HCT116 (cell line): ENCODE data around the gene SIN3A. TPM values are rescaled to one million over a fixed set of nuclear protein-coding genes. Genes with fewer than 3 reads are reported as not detected.

Experiments used
- ATAC-seq: fragments of 200-7000 bp; cut with Tn5 transposase; 2 replicates; pipeline ENCODE4 v1.9.1; 2020; ENCODE audit warnings: mild to moderate bottlenecking, moderate library complexity
- BruUV-seq: library from RNA; stranded (reverse); fragments of 400-500 nt; replicated peaks from 2 replicates; lab custom pipeline; 2021; lab: Mats Ljungman, UMichigan
- CTCF ChIA-PET: fragments of 300-600 bp; sonication (Branson Sonifier 250); formaldehyde crosslinking; loops from one replicate; lab custom pipeline; 2021; ENCODE audit warnings: antibody characterized with exemption; lab: Charles Lee
- POLR2A ChIA-PET: fragments of 300-600, 350-600 bp; sonication (Branson Sonifier 250); formaldehyde crosslinking; loops from one replicate; lab custom pipeline; 2021; ENCODE audit warnings: antibody characterized with exemption; lab: Charles Lee
- RAD21 ChIA-PET, 2 experiments: fragments of 300-600 bp; sonication (Branson Sonifier 250); formaldehyde crosslinking; loops; one replicate each; lab custom pipeline; 2023; ENCODE audit warnings: low total read pairs in 2 of 2; ENCODE audit not compliant: uncharacterized antibody in 2 of 2, unreplicated experiment in 2 of 2, low non-redundant PET in 1 of 2; lab: Charles Lee
- DNase-seq: peaks from one replicate; pipeline ENCODE4 v3.0.0-alpha.2; 2010; ENCODE audit warnings: low read depth, low spot score
- H2AFZ ChIP-seq: fragments of 200-600 bp; shearing (Covaris generic), sonication (generic); 2 replicates; pipeline ENCODE4 v1.6.1; 2017; ENCODE audit warnings: low read depth, mixed run types, mixed read lengths, antibody characterized with exemption, low read length; ENCODE audit not compliant: poor library complexity, severe bottlenecking
- H3K27ac ChIP-seq: 2 replicates; pipeline ENCODE4 v1.5.1; 2012; ENCODE audit warnings: low read depth, low read length
- H3K27me3 ChIP-seq: fragments of 200-600 bp; sonication (generic); 2 replicates; pipeline ENCODE4 v1.6.1; 2016; ENCODE audit warnings: mixed run types, low read length, mixed read lengths; ENCODE audit not compliant: insufficient read depth
- H3K36me3 ChIP-seq, 2 experiments: fragments of 200-500 bp in 1 of 2; fragments of 200-600 bp in 1 of 2; sonication (Bioruptor generic) in 1 of 2; sonication (generic) in 1 of 2; 2 replicates each; pipeline versions ENCODE4 v1.5.1 to v1.6.1; 2014 to 2016; ENCODE audit warnings: low read length in 2 of 2, inconsistent platforms in 1 of 2, mixed read lengths in 1 of 2, mixed run types in 1 of 2; ENCODE audit not compliant: insufficient read depth in 2 of 2, control insufficient read depth in 1 of 2
- H3K4me1 ChIP-seq, 2 experiments: fragments of 200-600 bp in 1 of 2; sonication (generic) in 1 of 2; 2 replicates each; pipeline versions ENCODE4 v1.5.1 to v1.6.1; 2012 to 2017; ENCODE audit warnings: low read length in 2 of 2, inconsistent platforms in 1 of 2, mild to moderate bottlenecking in 1 of 2, mixed read lengths in 1 of 2, mixed run types in 1 of 2, moderate library complexity in 1 of 2; ENCODE audit not compliant: insufficient read depth in 2 of 2, control insufficient read depth in 1 of 2
- H3K4me2 ChIP-seq: fragments of 200-600 bp; sonication (generic); 2 replicates; pipeline ENCODE4 v1.6.1; 2017; ENCODE audit warnings: mixed run types, low read length, mixed read lengths
- H3K4me3 ChIP-seq, 2 experiments: fragments of 200-600 bp in 1 of 2; sonication (generic) in 1 of 2; replicated peaks in 1 of 2; 2 replicates each; pipeline ENCODE4 v1.5.1; 2011 to 2016; ENCODE audit warnings: low read length in 2 of 2, control low read depth in 1 of 2, low read depth in 1 of 2, mild to moderate bottlenecking in 1 of 2, mixed read lengths in 1 of 2, mixed run types in 1 of 2
- H3K79me2 ChIP-seq: fragments of 200-600 bp; sonication (generic); 2 replicates; pipeline ENCODE4 v1.6.1; 2017; ENCODE audit warnings: mild to moderate bottlenecking, mixed run types, low read length, moderate library complexity, mixed read lengths; ENCODE audit not compliant: insufficient read depth
- H3K9ac ChIP-seq: fragments of 200-600 bp; sonication (generic); 2 replicates; pipeline ENCODE4 v1.6.1; 2016; ENCODE audit warnings: low read length, mixed read lengths
- H3K9me2 ChIP-seq: fragments of 200-600 bp; sonication (generic), shearing (Covaris generic); 2 replicates; pipeline ENCODE4 v1.6.1; 2017; ENCODE audit warnings: mixed run types, mild to moderate bottlenecking, moderate library complexity; ENCODE audit not compliant: insufficient read depth
- H3K9me3 ChIP-seq, 2 experiments: fragments of 200-500 bp in 1 of 2; fragments of 200-600 bp in 1 of 2; sonication (Bioruptor generic) in 1 of 2; sonication (generic) in 1 of 2; 2 replicates each; pipeline ENCODE4 v1.6.1; 2014 to 2017; ENCODE audit warnings: low read length in 2 of 2, mixed read lengths in 2 of 2, inconsistent platforms in 1 of 2, low read depth in 1 of 2, mild to moderate bottlenecking in 1 of 2, mixed run types in 1 of 2, moderate library complexity in 1 of 2; ENCODE audit not compliant: control insufficient read depth in 1 of 2, insufficient read depth in 1 of 2
- H4K20me1 ChIP-seq: fragments of 200-600 bp; sonication (generic), shearing (Covaris generic); 2 replicates; pipeline ENCODE4 v1.6.1; 2017; ENCODE audit warnings: mixed run types, mild to moderate bottlenecking, moderate library complexity; ENCODE audit not compliant: insufficient read depth
- CBX3 ChIP-seq: IDR thresholded peaks from 2 replicates; pipeline ENCODE4 v1.6.1; 2012; ENCODE audit warnings: low read depth
- CTCF ChIP-seq, 3 experiments: fragments of 200-600 bp in 1 of 3; sonication (generic) in 1 of 3; IDR thresholded peaks in 2 of 3; conservative IDR thresholded peaks in 1 of 3; 2 replicates each; pipeline ENCODE4 v1.5.1; 2012 to 2017; ENCODE audit warnings: low read depth in 2 of 3, low read length in 2 of 3, antibody characterized with exemption in 1 of 3, borderline replicate concordance in 1 of 3, control low read depth in 1 of 3, mild to moderate bottlenecking in 1 of 3, mixed read lengths in 1 of 3, mixed run types in 1 of 3, moderate library complexity in 1 of 3; ENCODE audit not compliant: insufficient read depth in 1 of 3
- EGR1 ChIP-seq: IDR thresholded peaks from 2 replicates; pipeline ENCODE4 v1.6.1; 2012; ENCODE audit warnings: low read depth
- EZH2 ChIP-seq: fragments of 200-600 bp; sonication (generic); IDR thresholded peaks from 2 replicates; pipeline ENCODE4 v1.6.1; 2017; ENCODE audit warnings: antibody characterized with exemption, mixed run types
- EZH2phosphoT487 ChIP-seq: fragments of 200-600 bp; IDR thresholded peaks from 2 replicates; pipeline ENCODE4 v1.6.1; 2018; ENCODE audit warnings: antibody characterized with exemption, borderline replicate concordance
- RAD21 ChIP-seq: IDR thresholded peaks from 2 replicates; pipeline ENCODE4 v1.6.1; 2012; ENCODE audit warnings: low read depth, mild to moderate bottlenecking
- REST ChIP-seq: IDR thresholded peaks from 2 replicates; pipeline ENCODE4 v1.6.1; 2012; ENCODE audit warnings: low read depth
- SIN3A ChIP-seq: IDR thresholded peaks from 2 replicates; pipeline ENCODE4 v1.6.1; 2012; ENCODE audit warnings: low read depth
- TCF7L2 ChIP-seq: IDR thresholded peaks from 2 replicates; pipeline ENCODE4 v1.7.0; 2011; ENCODE audit warnings: borderline replicate concordance, inconsistent platforms; ENCODE audit not compliant: insufficient read depth, insufficient read length; ENCODE audit errors: extremely low read depth
- ZBTB33 ChIP-seq: IDR thresholded peaks from 2 replicates; pipeline ENCODE4 v1.6.1; 2011; ENCODE audit warnings: mild to moderate bottlenecking, low read length, moderate library complexity; ENCODE audit not compliant: insufficient replicate concordance; ENCODE audit errors: extremely low read depth
- ZNF274 ChIP-seq: fragments of 200-500 bp; sonication (Bioruptor generic); IDR thresholded peaks from 2 replicates; pipeline ENCODE4 v1.6.1; 2014; ENCODE audit warnings: mild to moderate bottlenecking, low read depth, low read length, inconsistent platforms
- intact Hi-C: fragments of 100-400 bp; cut with micrococcal nuclease; formaldehyde crosslinking; loops from 2 replicates; pipeline ENCODE4 v1.10.0; 2022
- total RNA-seq: library from RNA; stranded (reverse); gene quantifications from one replicate; pipeline ENCODE4 v1.2.1, GENCODE V29; 2021; ENCODE audit not compliant: unreplicated experiment

The SIN3A gene
- total RNA-seq, 1 experiment from 2014 or later: 70.1 TPM

- Histone ChIP-seq H3K27me3 (no peaks in the 10 kb centered on the region), H3K4me1 (peaks cover 11 to 20% of the 10 kb centered on the region in 2 experiments), H3K4me3 (no peak overlapping the region), H2AFZ (no peak overlapping the region), H3K4me2 (no peak overlapping the region), H3K9ac (no peak overlapping the region), H3K79me2 (peaks cover 12% of the 10 kb centered on the region), H3K9me3 (no peaks in the 10 kb centered on the region), H3K27ac (no peak overlapping the region), H4K20me1 (no peaks in the 10 kb centered on the region), H3K36me3 (peaks cover 27 to 41% of the 10 kb centered on the region in 2 experiments), H3K9me2 (no peaks in the 10 kb centered on the region)
- ChIA-PET RAD21 (no interaction called here), CTCF (no interaction called here), POLR2A (no interaction called here)
- DNase-seq: no peak
- no peak for TF ChIP-seq CBX3
- TF ChIP-seq RAD21: no peak
- no peak for TF ChIP-seq ZBTB33
- no peak for TF ChIP-seq SIN3A
- no peak for TF ChIP-seq EZH2phosphoT487
- TF ChIP-seq CTCF (IDR thresholded peaks at IDR 0.05 in 2 of 3, conservative IDR thresholded peaks at IDR 0.05 in 1 of 3; ENCODE audit: borderline replicate concordance in 1 of 3, insufficient read depth in 1 of 3, low read depth in 2 of 3, low read length in 2 of 3): no peak
- no peak for TF ChIP-seq EGR1
- no peak for TF ChIP-seq TCF7L2
- TF ChIP-seq ZNF274: no peak
- TF ChIP-seq REST: no peak
- no peak for TF ChIP-seq EZH2
- ATAC-seq: no peak
- no TSS peak for BruUV-seq
- intact Hi-C loops: no loop called here
These were observed 79.4 kb downstream of the SIN3A start for GRCh38 chr15:75371901-75372688.
